Keratinocyte (primary cell): ENCODE measurements around the gene USP54.

Experiments used
- EZH2 ChIP-seq: IDR thresholded peaks from one replicate; pipeline ENCODE4 v1.6.1; 2012; ENCODE audit warnings: inconsistent platforms, mild to moderate bottlenecking, low read length, moderate library complexity
- TF ChIP-seq, protein P1 (sequence below), 3 experiments: IDR thresholded peaks in 1 of 3; conservative IDR thresholded peaks in 1 of 3; optimal IDR thresholded peaks in 1 of 3; 2 replicates in 2 of 3; 3 replicates in 1 of 3; pipeline versions ENCODE3 to v1.5.1; 2011; ENCODE audit warnings: low read length in 3 of 3, mild to moderate bottlenecking in 3 of 3, moderate library complexity in 2 of 3, control low read depth in 1 of 3, inconsistent platforms in 1 of 3; ENCODE audit not compliant: insufficient read depth in 2 of 3; ENCODE audit errors: extremely low read depth in 1 of 3

GRCh38 chr10:73467206-73467605 is 123.9 kb downstream of the USP54 start:
- no peak for TF ChIP-seq EZH2
- TF ChIP-seq, protein P1, sequence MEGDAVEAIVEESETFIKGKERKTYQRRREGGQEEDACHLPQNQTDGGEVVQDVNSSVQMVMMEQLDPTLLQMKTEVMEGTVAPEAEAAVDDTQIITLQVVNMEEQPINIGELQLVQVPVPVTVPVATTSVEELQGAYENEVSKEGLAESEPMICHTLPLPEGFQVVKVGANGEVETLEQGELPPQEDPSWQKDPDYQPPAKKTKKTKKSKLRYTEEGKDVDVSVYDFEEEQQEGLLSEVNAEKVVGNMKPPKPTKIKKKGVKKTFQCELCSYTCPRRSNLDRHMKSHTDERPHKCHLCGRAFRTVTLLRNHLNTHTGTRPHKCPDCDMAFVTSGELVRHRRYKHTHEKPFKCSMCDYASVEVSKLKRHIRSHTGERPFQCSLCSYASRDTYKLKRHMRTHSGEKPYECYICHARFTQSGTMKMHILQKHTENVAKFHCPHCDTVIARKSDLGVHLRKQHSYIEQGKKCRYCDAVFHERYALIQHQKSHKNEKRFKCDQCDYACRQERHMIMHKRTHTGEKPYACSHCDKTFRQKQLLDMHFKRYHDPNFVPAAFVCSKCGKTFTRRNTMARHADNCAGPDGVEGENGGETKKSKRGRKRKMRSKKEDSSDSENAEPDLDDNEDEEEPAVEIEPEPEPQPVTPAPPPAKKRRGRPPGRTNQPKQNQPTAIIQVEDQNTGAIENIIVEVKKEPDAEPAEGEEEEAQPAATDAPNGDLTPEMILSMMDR (optimal IDR thresholded peaks at IDR 0.05 in 1 of 3, IDR thresholded peaks at IDR 0.05 in 1 of 3, conservative IDR thresholded peaks at IDR 0.05 in 1 of 3; ENCODE audit: extremely low read depth in 1 of 3, insufficient read depth in 2 of 3, low read length in 3 of 3): no peak
